Kidney (tissue), 14 donors: ENCODE data around the gene METTL25B. TPM values are rescaled to one million over a fixed set of nuclear protein-coding genes. Genes with fewer than 3 reads are reported as not detected.

ENCODE experiments used
- DNase-seq, 5 donors: peaks; one replicate each; pipeline ENCODE4 v3.0.0-alpha.2; 2013 to 2020
- FAIRE-seq: peaks from 2 replicates; lab custom pipeline; 2012; peaks lifted over from hg19 to GRCh38; lab: Jason Lieb, UNC
- H3K27ac ChIP-seq, 2 donors: one replicate each; pipeline ENCODE4 v1.7.0; 2013; ENCODE audit warnings: low read depth in 2 of 2, low read length in 2 of 2, inconsistent platforms in 1 of 2
- H3K27me3 ChIP-seq: one replicate; pipeline ENCODE4 v1.7.1; 2013; ENCODE audit warnings: low read length, inconsistent platforms; ENCODE audit not compliant: control insufficient read depth, insufficient read depth
- H3K36me3 ChIP-seq, 3 donors: one replicate each; pipeline versions ENCODE4 v1.7.0 to v1.7.1; 2013; ENCODE audit warnings: low read length in 3 of 3, control low read depth in 1 of 3, inconsistent platforms in 1 of 3; ENCODE audit not compliant: insufficient read depth in 3 of 3, control insufficient read depth in 2 of 3
- H3K4me1 ChIP-seq, 3 donors: one replicate each; pipeline versions ENCODE4 v1.7.0 to v1.7.1; 2013; ENCODE audit warnings: low read length in 3 of 3, inconsistent platforms in 1 of 3, low read depth in 1 of 3; ENCODE audit not compliant: control insufficient read depth in 2 of 3, insufficient read depth in 2 of 3
- H3K4me3 ChIP-seq, 3 donors: one replicate each; pipeline versions ENCODE4 v1.7.0 to v1.8.1; 2013; ENCODE audit warnings: low read length in 3 of 3, control low read depth in 1 of 3, inconsistent platforms in 1 of 3
- H3K9ac ChIP-seq, 3 donors: one replicate each; pipeline versions ENCODE4 v1.7.0 to v1.7.1; 2013; ENCODE audit warnings: low read length in 3 of 3, control low read depth in 1 of 3, inconsistent platforms in 1 of 3
- H3K9me3 ChIP-seq, 3 donors: one replicate each; pipeline versions ENCODE4 v1.7.0 to v1.7.1; 2013; ENCODE audit warnings: low read length in 3 of 3, control low read depth in 1 of 3, inconsistent platforms in 1 of 3; ENCODE audit not compliant: control insufficient read depth in 2 of 3, insufficient read depth in 1 of 3
- CTCF ChIP-seq: IDR thresholded peaks from 3 replicates; pipeline ENCODE4 v1.5.1; 2012; ENCODE audit warnings: mild to moderate bottlenecking, moderate library complexity, borderline replicate concordance; ENCODE audit not compliant: insufficient read depth; ENCODE audit errors: extremely low read depth
- intact Hi-C: fragments of 100-400 bp; cut with DNase I; formaldehyde crosslinking; loops from one replicate; pipeline ENCODE4 v1.11.1; 2022
- polyA plus RNA-seq: library from polyadenylated mRNA; stranded (reverse); fragments of 350-450 nt; fragmentation: Illumina TruSeq; extraction: RNeasy Lipid Tissue Mini Kit (QIAGEN cat#74804); gene quantifications from one replicate; pipeline ENCODE4 v1.2.3, GENCODE V29; 2014; ENCODE audit warnings: low read depth, low replicate concordance; ENCODE audit not compliant: insufficient read depth
- total RNA-seq: library from RNA; stranded (reverse); fragmentation: NEBNext Ultra II Directional; extraction: Animal tissue kit (Norgen Biotek cat#: 25700); gene quantifications from one replicate; pipeline ENCODE4 v1.2.1, GENCODE V29; 2021
- donor health status: control.
- donor health status: control.
- donor health status: control.
- donor health status: control.
- donor health status: control.
- donor health status: DM: yes; HTN: yes; CAD: no.
- donor health status: Normal renal cell carcinoma (clear cell type).

METTL25B gene
- total and polyA plus RNA-seq, 2 donors from 2014 or later: 29.4 to 35.2 TPM

DNA sequence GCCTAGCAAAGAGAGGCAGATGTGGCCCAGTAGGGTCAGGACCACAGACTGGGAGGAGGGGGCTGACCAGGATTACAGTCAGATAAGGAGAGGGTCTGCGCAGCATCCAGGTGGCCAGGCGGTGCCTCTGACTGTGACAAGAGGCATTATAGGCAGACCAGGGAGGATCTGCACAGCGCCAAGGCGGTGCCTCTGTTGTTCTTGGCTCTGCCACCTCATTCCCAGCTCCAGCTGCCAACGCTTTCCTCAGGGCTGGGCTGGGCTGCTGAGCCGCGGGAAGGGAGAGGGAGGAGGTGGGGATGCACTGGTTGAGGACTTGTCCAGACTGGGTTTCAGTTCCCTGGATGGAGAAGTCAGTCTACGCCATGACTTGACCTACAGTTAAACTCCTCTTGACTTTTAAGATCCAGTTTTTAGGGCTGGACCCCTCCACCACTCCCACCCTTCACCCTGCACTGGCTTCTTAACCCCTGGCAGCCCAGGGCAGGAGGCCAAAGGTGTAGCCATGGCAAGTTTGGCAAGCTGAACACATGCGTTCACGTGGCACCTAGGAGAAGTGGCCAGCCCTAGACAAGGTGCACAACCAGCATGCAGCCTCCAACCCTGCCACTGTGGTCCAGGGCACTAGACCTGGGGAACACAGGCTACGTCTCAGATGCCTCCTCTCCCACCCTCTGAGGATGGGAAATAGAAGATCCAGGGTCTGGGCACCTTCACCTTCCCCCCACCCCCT, 18.3 kb upstream of the METTL25B start:
- no peak overlapping the region for H3K27ac ChIP-seq
- FAIRE-seq (no peak), DNase-seq (peak in 2 of 5 donors; percentile 63 to 86)
- no peak overlapping the region for H3K9ac ChIP-seq
- no peaks in the 10 kb centered on the region for H3K36me3 ChIP-seq
- H3K9me3 ChIP-seq: no peaks in the 10 kb centered on the region
- intact Hi-C loops: no loop called here
- no peak overlapping the region for H3K4me3 ChIP-seq
- no peak for TF ChIP-seq CTCF
- no peaks in the 10 kb centered on the region for H3K27me3 ChIP-seq
- H3K4me1 ChIP-seq: peaks cover 0 to 9% (median 0%) of the 10 kb centered on the region in 3 donors

DNA sequence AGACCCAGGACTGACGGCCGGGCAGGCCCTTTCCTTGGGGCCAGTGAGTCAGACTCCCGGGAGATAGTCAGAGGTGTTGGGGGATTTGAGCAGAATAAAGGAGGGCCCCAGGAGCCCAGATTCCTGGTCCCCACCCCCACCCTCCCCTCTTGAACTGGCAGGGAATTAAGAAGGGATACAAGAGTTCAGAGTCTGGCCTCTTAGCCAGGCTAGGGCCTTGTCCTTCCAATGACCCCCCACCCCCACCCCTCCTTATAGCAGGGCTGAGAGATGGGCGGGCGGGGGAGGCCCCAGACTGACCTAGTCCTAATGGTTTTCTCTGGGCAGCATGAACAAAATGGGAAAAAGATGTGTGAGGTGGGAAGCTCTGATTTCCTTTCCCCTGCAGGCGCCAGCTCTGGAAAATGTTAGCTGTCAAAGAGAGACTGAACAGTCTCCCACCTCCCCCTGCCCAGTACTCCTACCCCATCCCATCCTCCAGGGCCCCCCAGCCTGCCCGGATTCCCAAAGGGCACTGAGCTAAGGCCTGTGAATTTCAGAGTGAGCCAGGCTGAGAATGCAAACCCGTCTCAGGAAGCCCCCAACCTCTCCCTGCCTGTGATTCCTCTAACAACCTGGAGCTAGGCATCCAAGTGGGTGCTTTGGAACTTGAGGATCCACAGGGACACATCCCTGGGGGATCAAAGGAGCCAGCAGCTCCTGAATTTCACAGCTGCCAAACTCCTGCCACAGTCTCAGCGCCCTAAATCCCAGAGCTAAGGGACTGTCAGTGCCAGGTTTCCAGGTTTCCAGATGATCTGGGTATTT, 17.1 kb upstream of the METTL25B start:
- Histone ChIP-seq H3K4me3 (no peak overlapping the region), H3K36me3 (no peaks in the 10 kb centered on the region), H3K4me1 (peaks cover 0 to 2% (median 0%) of the 10 kb centered on the region in 3 donors), H3K27ac (no peak overlapping the region), H3K27me3 (no peaks in the 10 kb centered on the region), H3K9ac (no peak overlapping the region), H3K9me3 (no peaks in the 10 kb centered on the region)
- FAIRE-seq (no peak), DNase-seq (peak in 1 of 5 donors; percentile 66)
- intact Hi-C loops: no loop called here
- TF ChIP-seq CTCF: no peak

DNA sequence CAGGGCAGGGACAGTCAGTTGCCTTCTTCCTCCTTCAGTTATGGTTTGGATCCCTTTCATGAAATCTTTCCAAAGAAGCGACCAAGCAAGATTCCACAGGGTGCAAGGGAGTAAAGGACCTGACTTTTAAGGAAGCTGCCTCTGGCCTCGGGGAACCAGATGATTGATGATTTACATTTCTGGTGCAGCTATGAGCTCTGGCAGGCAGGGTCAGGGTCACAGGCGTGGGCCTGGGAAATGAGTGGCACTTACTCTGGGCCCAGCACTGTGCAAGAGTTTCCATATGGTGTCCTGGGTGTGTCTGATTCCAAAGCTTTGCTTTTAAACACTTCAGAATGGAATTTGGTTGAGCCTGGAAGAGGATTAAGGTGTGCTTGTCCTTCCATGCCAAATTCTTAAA, 15.6 kb upstream of the METTL25B start:
- no peaks in the 10 kb centered on the region for H3K4me1 ChIP-seq
- TF ChIP-seq CTCF: no peak
- no peaks in the 10 kb centered on the region for H3K36me3 ChIP-seq
- no peak overlapping the region for H3K9ac ChIP-seq
- intact Hi-C loops: no loop called here
- H3K4me3 ChIP-seq: no peak overlapping the region
- H3K9me3 ChIP-seq: no peaks in the 10 kb centered on the region
- H3K27ac ChIP-seq: no peak overlapping the region
- DNase-seq: no peak
- no peak for FAIRE-seq
- H3K27me3 ChIP-seq: no peaks in the 10 kb centered on the region
